Caco-2 (cell line): ENCODE results near the gene COA1. TPM values are rescaled to one million over a fixed set of nuclear protein-coding genes. Genes with fewer than 3 reads are reported as not detected.
"Not testable (repeated sequence)": the region's sequence is repeated elsewhere in the genome, so short reads cannot be mapped to it uniquely, and the experiment has no call there.

Experiments
- BruUV-seq: library from RNA; stranded (reverse); fragments of 400-500 nt; replicated peaks from 2 replicates; lab custom pipeline; 2021; lab: Mats Ljungman, UMichigan
- CTCF ChIA-PET: fragments of 300-600 bp; sonication (Branson Sonifier 250); formaldehyde crosslinking; loops from one replicate; lab custom pipeline; 2022; ENCODE audit warnings: antibody characterized with exemption; lab: Charles Lee
- POLR2A ChIA-PET: fragments of 300-600 bp; sonication (Branson Sonifier 250); formaldehyde crosslinking; loops from one replicate; lab custom pipeline; 2022; ENCODE audit warnings: antibody characterized with exemption; lab: Charles Lee
- DNase-seq, 2 experiments: peaks; one replicate each; pipeline versions ENCODE4 v3.0.0 to v3.0.0-alpha.2; 2020 to 2022
- H3K27me3 ChIP-seq: replicated peaks from 2 replicates; pipeline ENCODE4 v1.6.0; 2011; ENCODE audit warnings: low read length; ENCODE audit not compliant: control insufficient read depth, insufficient read depth
- H3K36me3 ChIP-seq: 2 replicates; pipeline ENCODE4 v1.5.1; 2011; ENCODE audit warnings: low read length; ENCODE audit not compliant: control insufficient read depth, insufficient read depth
- H3K4me1 ChIP-seq: fragments of 250-450 bp; sonication (Bioruptor Pico); 2 replicates; pipeline ENCODE4 v1.5.1; 2020; ENCODE audit warnings: mild to moderate bottlenecking
- H3K4me3 ChIP-seq: 2 replicates; pipeline ENCODE4 v1.5.1; 2011; ENCODE audit warnings: low read depth, mild to moderate bottlenecking, control low read depth, low read length
- H3K9me3 ChIP-seq: fragments of 250-450 bp; sonication (Bioruptor Pico); 2 replicates; pipeline ENCODE4 v1.5.1; 2020; ENCODE audit warnings: mild to moderate bottlenecking, moderate library complexity
- H3K27ac Mint-ChIP-seq: one replicate; pipeline ENCODE4 v1.8.0; 2022; ENCODE audit warnings: mixed read lengths; ENCODE audit not compliant: unreplicated experiment
- H3K27me3 Mint-ChIP-seq: one replicate; pipeline ENCODE4 v1.8.0; 2022; ENCODE audit warnings: mixed read lengths; ENCODE audit not compliant: insufficient read depth, unreplicated experiment
- H3K36me3 Mint-ChIP-seq: one replicate; pipeline ENCODE4 v1.8.0; 2022; ENCODE audit warnings: mild to moderate bottlenecking, mixed read lengths; ENCODE audit not compliant: insufficient read depth, unreplicated experiment
- H3K4me1 Mint-ChIP-seq: one replicate; pipeline ENCODE4 v1.8.0; 2022; ENCODE audit warnings: low read depth, mixed read lengths; ENCODE audit not compliant: unreplicated experiment
- H3K4me3 Mint-ChIP-seq: one replicate; pipeline ENCODE4 v1.8.0; 2022; ENCODE audit warnings: mild to moderate bottlenecking, moderate library complexity, mixed read lengths; ENCODE audit not compliant: unreplicated experiment
- H3K9me3 Mint-ChIP-seq: one replicate; pipeline ENCODE4 v1.8.0; 2022; ENCODE audit warnings: mixed read lengths; ENCODE audit not compliant: unreplicated experiment
- intact Hi-C: fragments of 100-400 bp; cut with micrococcal nuclease; formaldehyde crosslinking; loops from one replicate; pipeline ENCODE4 v1.10.0; 2022; ENCODE audit not compliant: unreplicated experiment
- total RNA-seq: library from RNA; stranded (reverse); gene quantifications from 2 replicates; pipeline ENCODE4 v1.2.3, GENCODE V29; 2022
- TF ChIP-seq, protein P1 (sequence below), 2 experiments: fragments of 200-600 bp in 1 of 2; IDR thresholded peaks; 1 replicate in 1 of 2; 2 replicates in 1 of 2; pipeline versions ENCODE4 v1.5.1 to v1.8.0; 2011 to 2022; ENCODE audit warnings: antibody characterized with exemption in 1 of 2, control low read depth in 1 of 2, inconsistent platforms in 1 of 2, low read depth in 1 of 2, low read length in 1 of 2, mild to moderate bottlenecking in 1 of 2, moderate library complexity in 1 of 2; ENCODE audit not compliant: insufficient read depth in 1 of 2, severe bottlenecking in 1 of 2, unreplicated experiment in 1 of 2

COA1 gene
- total RNA-seq, 1 experiment from 2014 or later: 94.7 TPM

DNA sequence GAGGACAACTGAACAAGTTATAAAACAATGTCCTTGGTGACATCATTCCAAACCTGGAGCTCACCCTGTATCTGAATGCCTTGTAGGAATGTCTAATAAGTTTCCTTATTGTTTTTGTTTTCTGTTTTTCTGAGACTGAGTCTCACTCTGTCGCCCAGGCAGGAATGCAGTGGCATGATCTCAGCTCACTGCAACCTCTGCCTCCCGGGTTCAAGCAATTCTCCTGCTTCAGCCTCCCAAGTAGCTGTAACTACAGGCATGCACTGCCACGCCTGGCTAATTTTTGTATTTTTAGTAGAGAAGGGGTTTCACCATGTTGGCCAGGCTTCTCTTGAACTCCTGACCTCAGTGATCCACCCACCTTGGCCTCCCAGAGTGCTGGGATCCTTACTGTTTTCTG is 2.2 kb upstream of the COA1 start:
- POLR2A ChIA-PET, intact Hi-C loops, H3K27me3 Mint-ChIP-seq, H3K27me3 ChIP-seq, H3K4me3 ChIP-seq, H3K9me3 Mint-ChIP-seq, H3K9me3 ChIP-seq, H3K27ac Mint-ChIP-seq, DNase-seq, H3K4me3 Mint-ChIP-seq, CTCF ChIA-PET, H3K36me3 ChIP-seq, H3K4me1 Mint-ChIP-seq, BruUV-seq, H3K36me3 Mint-ChIP-seq: not testable (repeated sequence)
- H3K4me1 ChIP-seq: peaks cover 23% of the 10 kb centered on the region

DNA sequence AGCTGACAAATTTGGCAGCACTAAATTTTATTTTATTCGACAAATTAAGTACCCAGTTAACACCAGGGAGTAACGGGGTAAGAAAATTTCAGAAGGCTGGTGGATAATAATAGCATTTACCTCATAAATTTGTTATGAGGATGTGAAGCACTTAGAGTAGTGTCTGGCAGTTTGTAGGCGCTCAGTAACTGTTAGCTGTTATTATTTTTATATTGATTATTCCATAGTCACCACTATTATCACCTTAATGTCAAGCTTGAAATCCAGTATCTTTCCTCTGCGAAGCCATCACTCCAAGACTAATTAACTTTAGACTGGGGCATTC is 563 bp upstream of the COA1 start:
- intact Hi-C loops: loop anchor here (2.0 kb wide), 2 partner anchors 29 to 109 kb away; partner anchors contain the start of gene BLVRA
- H3K27me3 ChIP-seq: no peaks in the 10 kb centered on the region
- H3K36me3 ChIP-seq: no peaks in the 10 kb centered on the region
- ChIA-PET POLR2A (interaction anchor here (1.0 to 1.1 kb wide), 2 partner anchors 29 to 147 kb away, joined by 3 to 7 read pairs; partner anchors contain the start of genes BLVRA and STK17A), CTCF (interaction anchor here (0.5 to 1.1 kb wide), 3 partner anchors 9 to 1106 kb away, joined by 5 to 13 read pairs (median 6); partner anchors contain the start of gene STK17A)
- peak overlapping the region; percentile 70 for H3K4me3 Mint-ChIP-seq
- H3K4me1 ChIP-seq: peaks cover 11% of the 10 kb centered on the region; the same call in 1 of the 2 replicates
- H3K36me3 Mint-ChIP-seq: peaks cover 1% of the 10 kb centered on the region
- BruUV-seq: TSS peak; percentile 95
- no peaks in the 10 kb centered on the region for H3K9me3 Mint-ChIP-seq
- H3K27me3 Mint-ChIP-seq: no peaks in the 10 kb centered on the region
- TF ChIP-seq, protein P1, sequence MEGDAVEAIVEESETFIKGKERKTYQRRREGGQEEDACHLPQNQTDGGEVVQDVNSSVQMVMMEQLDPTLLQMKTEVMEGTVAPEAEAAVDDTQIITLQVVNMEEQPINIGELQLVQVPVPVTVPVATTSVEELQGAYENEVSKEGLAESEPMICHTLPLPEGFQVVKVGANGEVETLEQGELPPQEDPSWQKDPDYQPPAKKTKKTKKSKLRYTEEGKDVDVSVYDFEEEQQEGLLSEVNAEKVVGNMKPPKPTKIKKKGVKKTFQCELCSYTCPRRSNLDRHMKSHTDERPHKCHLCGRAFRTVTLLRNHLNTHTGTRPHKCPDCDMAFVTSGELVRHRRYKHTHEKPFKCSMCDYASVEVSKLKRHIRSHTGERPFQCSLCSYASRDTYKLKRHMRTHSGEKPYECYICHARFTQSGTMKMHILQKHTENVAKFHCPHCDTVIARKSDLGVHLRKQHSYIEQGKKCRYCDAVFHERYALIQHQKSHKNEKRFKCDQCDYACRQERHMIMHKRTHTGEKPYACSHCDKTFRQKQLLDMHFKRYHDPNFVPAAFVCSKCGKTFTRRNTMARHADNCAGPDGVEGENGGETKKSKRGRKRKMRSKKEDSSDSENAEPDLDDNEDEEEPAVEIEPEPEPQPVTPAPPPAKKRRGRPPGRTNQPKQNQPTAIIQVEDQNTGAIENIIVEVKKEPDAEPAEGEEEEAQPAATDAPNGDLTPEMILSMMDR (IDR thresholded peaks at IDR 0.05; ENCODE audit: insufficient read depth in 1 of 2, low read depth in 1 of 2, low read length in 1 of 2, severe bottlenecking in 1 of 2, unreplicated experiment in 1 of 2): no peak
- H3K9me3 ChIP-seq: no peaks in the 10 kb centered on the region
- H3K4me1 Mint-ChIP-seq: no peaks in the 10 kb centered on the region
- peak overlapping the region; percentile 82 for H3K27ac Mint-ChIP-seq
- DNase-seq: no peak
- H3K4me3 ChIP-seq: peak overlapping the region; percentile 65

DNA sequence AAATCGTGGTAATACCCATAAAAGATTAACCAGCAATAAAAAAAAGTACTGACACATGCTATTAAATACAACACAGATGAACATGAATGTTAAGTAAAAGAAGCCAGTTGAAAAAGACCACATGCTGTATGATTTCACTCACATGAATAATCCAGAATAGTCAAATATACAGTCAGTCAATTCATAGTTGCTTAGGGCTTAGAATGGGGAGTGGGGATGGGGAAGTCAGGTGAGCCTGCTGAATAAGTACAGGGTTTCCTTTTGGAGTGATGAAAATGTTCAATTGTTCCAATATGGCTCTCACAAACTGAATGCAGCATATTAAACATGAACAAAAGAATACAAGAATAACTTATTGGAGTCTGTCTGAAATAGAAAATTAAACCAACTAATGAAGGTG is 1.8 kb downstream of the COA1 start:
- CTCF ChIA-PET: no interaction called here
- POLR2A ChIA-PET: no interaction called here

More for the DNA sequence above, 1.8 kb downstream of the COA1 start:
- Histone ChIP-seq H3K4me1 (peaks cover 11% of the 10 kb centered on the region; the same call in 1 of the 2 replicates), H3K9me3 (no peaks in the 10 kb centered on the region), H3K4me3 (no peak overlapping the region), H3K36me3 (no peaks in the 10 kb centered on the region), H3K27me3 (no peaks in the 10 kb centered on the region)
- Mint-ChIP-seq H3K27ac (no peak overlapping the region), H3K36me3 (peaks cover 13% of the 10 kb centered on the region), H3K9me3 (no peaks in the 10 kb centered on the region), H3K4me3 (peak overlapping the region; percentile 37), H3K4me1 (peaks cover 6% of the 10 kb centered on the region), H3K27me3 (no peaks in the 10 kb centered on the region)
- BruUV-seq: no TSS peak
- intact Hi-C loops: no loop called here
- TF ChIP-seq, protein P1 (IDR thresholded peaks at IDR 0.05; ENCODE audit: insufficient read depth in 1 of 2, low read depth in 1 of 2, low read length in 1 of 2, severe bottlenecking in 1 of 2, unreplicated experiment in 1 of 2): no peak
- DNase-seq: no peak
